GM19452 (cell line): ENCODE measurements around the gene ASXL1.
"Not testable (repeated sequence)": the region's sequence is repeated elsewhere in the genome, so short reads cannot be mapped to it uniquely, and the experiment has no call there.

Source experiments
- ATAC-seq: cut with Tn5 transposase; IDR thresholded peaks from one replicate; pipeline ENCODE4 v1.9.1; 2021; ENCODE audit not compliant: unreplicated experiment

ASXL1 gene

GRCh38 chr20:32359633-32360332 lies 1.7 kb downstream of the ASXL1 start:
- ATAC-seq: no peak

- no peak for ATAC-seq
Observed at GRCh38 chr20:32360333-32360634, 2.2 kb downstream of the ASXL1 start.

- no peak for ATAC-seq
Observed at GRCh38 chr20:32362901-32363364, 4.8 kb downstream of the ASXL1 start.

- ATAC-seq: no peak
Observed at GRCh38 chr20:32363492-32363891, 5.4 kb downstream of the ASXL1 start.

- ATAC-seq: no peak
Observed at GRCh38 chr20:32364554-32365208, 6.5 kb downstream of the ASXL1 start.

- no peak for ATAC-seq
Observed at GRCh38 chr20:32365564-32365963, 7.4 kb downstream of the ASXL1 start.

GRCh38 chr20:32366380-32366779 lies 8.2 kb downstream of the ASXL1 start:
- ATAC-seq: no peak

- no peak for ATAC-seq
Observed at GRCh38 chr20:32368323-32368722, 10.2 kb downstream of the ASXL1 start.

GRCh38 chr20:32368925-32369324 lies 10.8 kb downstream of the ASXL1 start:
- ATAC-seq: no peak

- ATAC-seq: no peak
Observed at GRCh38 chr20:32370897-32371296, 12.8 kb downstream of the ASXL1 start.

- no peak for ATAC-seq
Observed at GRCh38 chr20:32378461-32378860, 20.3 kb downstream of the ASXL1 start.

- not testable (repeated sequence) for ATAC-seq
Observed at GRCh38 chr20:32380037-32380436, 21.9 kb downstream of the ASXL1 start.

- no peak for ATAC-seq
Observed at GRCh38 chr20:32380745-32381144, 22.6 kb downstream of the ASXL1 start.

GRCh38 chr20:32382102-32382950 lies 24.2 kb downstream of the ASXL1 start:
- ATAC-seq: no peak

GRCh38 chr20:32383441-32383840 lies 25.3 kb downstream of the ASXL1 start:
- not testable (repeated sequence) for ATAC-seq

GRCh38 chr20:32385541-32385940 lies 27.4 kb downstream of the ASXL1 start:
- ATAC-seq: no peak

- ATAC-seq: no peak
Observed at GRCh38 chr20:32386091-32386490, 28.0 kb downstream of the ASXL1 start.

GRCh38 chr20:32387252-32387651 lies 29.1 kb downstream of the ASXL1 start:
- no peak for ATAC-seq

GRCh38 chr20:32391003-32391402 lies 32.9 kb downstream of the ASXL1 start:
- ATAC-seq: no peak

- ATAC-seq: no peak
Observed at GRCh38 chr20:32395066-32395465, 36.9 kb downstream of the ASXL1 start.

- ATAC-seq: no peak
Observed at GRCh38 chr20:32396646-32397160, 38.6 kb downstream of the ASXL1 start.
